Breast epithelium (tissue), 4 donors: Measurements from ENCODE around the gene COX7A2. TPM values are rescaled to one million over a fixed set of nuclear protein-coding genes. Genes with fewer than 3 reads are reported as not detected.
A peak's percentile ranks its signal among the peaks of the same experiment; 100 is the strongest.

Experiments
- DNase-seq, 2 donors: peaks; one replicate each; pipeline ENCODE4 v3.0.0-alpha.2; 2019; ENCODE audit warnings: low spot score in 2 of 2
- H3K27ac ChIP-seq, 2 donors: fragments of 200-600 bp; sonication (generic) in 1 of 2; one replicate each; pipeline ENCODE4 v1.5.1; 2016 to 2019; ENCODE audit warnings: mild to moderate bottlenecking in 1 of 2
- H3K27me3 ChIP-seq, 2 donors: fragments of 200-600 bp; sonication (generic) in 1 of 2; one replicate each; pipeline versions ENCODE4 v1.5.1 to v1.6.0; 2017 to 2019; ENCODE audit warnings: control low read depth in 1 of 2, mild to moderate bottlenecking in 1 of 2
- H3K36me3 ChIP-seq: fragments of 200-600 bp; one replicate; pipeline ENCODE4 v1.5.1; 2019
- H3K4me1 ChIP-seq, 2 donors: fragments of 200-600 bp; sonication (generic); one replicate each; pipeline ENCODE4 v1.5.1; 2016 to 2019; ENCODE audit warnings: control low read depth in 1 of 2
- H3K4me3 ChIP-seq, 3 donors: fragments of 200-600 bp; sonication (generic); 1 replicate in 2 of 3; 2 replicates in 1 of 3; pipeline ENCODE4 v1.5.1; 2016 to 2019; ENCODE audit warnings: mild to moderate bottlenecking in 3 of 3, moderate library complexity in 2 of 3
- H3K9me3 ChIP-seq, 2 donors: fragments of 200-600 bp; sonication (generic) in 1 of 2; one replicate each; pipeline ENCODE4 v1.5.1; 2016 to 2019; ENCODE audit warnings: control low read depth in 1 of 2
- CTCF ChIP-seq, 3 donors: fragments of 450-650 bp; IDR thresholded peaks; one replicate each; pipeline ENCODE4 v1.5.1; 2016 to 2017; ENCODE audit warnings: antibody characterized with exemption in 3 of 3, mild to moderate bottlenecking in 3 of 3, moderate library complexity in 3 of 3
- POLR2A ChIP-seq: fragments of 450-650 bp; IDR thresholded peaks from one replicate; pipeline ENCODE4 v1.6.1; 2016; ENCODE audit warnings: antibody characterized with exemption, mild to moderate bottlenecking, moderate library complexity
- POLR2AphosphoS5 ChIP-seq, 3 donors: sonication (generic); formaldehyde crosslinking; IDR thresholded peaks; one replicate each; pipeline ENCODE4 v1.6.1; 2017; ENCODE audit warnings: antibody characterized with exemption in 3 of 3
- intact Hi-C: fragments of 100-400 bp; cut with DNase I; formaldehyde crosslinking; loops from one replicate; pipeline ENCODE4 v1.15.1; 2023; ENCODE audit warnings: low total_unique reads
- total RNA-seq, 3 donors: library from RNA; depleted of rRNA; stranded (reverse); fragments of >200 nt; gene quantifications; one replicate each; pipeline ENCODE4 v1.1.0, GENCODE V29; 2016

Gene COX7A2
- total RNA-seq, 3 donors from 2014 or later, result 171 to 206 (median 204) TPM

GRCh38 chr6:75244063-75244584, 523 bp upstream of the COX7A2 start:
- Histone ChIP-seq H3K4me3 (peak overlapping the region; percentile 72 to 89 (median 83)), H3K4me1 (no peaks in the 10 kb centered on the region), H3K36me3 (peaks cover 3% of the 10 kb centered on the region), H3K27me3 (no peaks in the 10 kb centered on the region), H3K27ac (peak overlapping the region; percentile 95 to 96), H3K9me3 (no peaks in the 10 kb centered on the region)
- intact Hi-C loops, result no loop called here
- no peak for DNase-seq
- TF ChIP-seq CTCF (IDR thresholded peaks at IDR 0.05), result no peak
- TF ChIP-seq POLR2A, result no peak
- no peak for TF ChIP-seq POLR2AphosphoS5 (IDR thresholded peaks at IDR 0.05)

- no peak overlapping the region for H3K27ac ChIP-seq
- H3K27me3 ChIP-seq, result no peaks in the 10 kb centered on the region
- TF ChIP-seq CTCF (IDR thresholded peaks at IDR 0.05), result no peak
- TF ChIP-seq POLR2A, result no peak
- TF ChIP-seq POLR2AphosphoS5 (IDR thresholded peaks at IDR 0.05), result no peak
- no peaks in the 10 kb centered on the region for H3K4me1 ChIP-seq
- DNase-seq, result no peak
- no peak overlapping the region for H3K4me3 ChIP-seq
- no peaks in the 10 kb centered on the region for H3K9me3 ChIP-seq
- peaks cover 3% of the 10 kb centered on the region for H3K36me3 ChIP-seq
- intact Hi-C loops, result no loop called here
Measured at GRCh38 chr6:75236630-75237029, 7.0 kb downstream of the COX7A2 start.

- Histone ChIP-seq H3K27ac (no peak overlapping the region), H3K9me3 (no peaks in the 10 kb centered on the region), H3K4me1 (no peaks in the 10 kb centered on the region), H3K36me3 (no peaks in the 10 kb centered on the region), H3K4me3 (no peak overlapping the region), H3K27me3 (no peaks in the 10 kb centered on the region)
- intact Hi-C loops, result no loop called here
- TF ChIP-seq POLR2AphosphoS5 (IDR thresholded peaks at IDR 0.05) (no peak), POLR2A (no peak), CTCF (IDR thresholded peaks at IDR 0.05) (no peak)
- DNase-seq, result no peak
Measured at GRCh38 chr6:75235271-75235670, 8.3 kb downstream of the COX7A2 start.

- intact Hi-C loops, result no loop called here
- H3K4me1 ChIP-seq, result no peaks in the 10 kb centered on the region
- H3K9me3 ChIP-seq, result no peaks in the 10 kb centered on the region
- no peak for DNase-seq
- TF ChIP-seq POLR2A (no peak), POLR2AphosphoS5 (IDR thresholded peaks at IDR 0.05) (no peak), CTCF (IDR thresholded peaks at IDR 0.05) (no peak)
- H3K27me3 ChIP-seq, result no peaks in the 10 kb centered on the region
- H3K4me3 ChIP-seq, result no peak overlapping the region
- no peak overlapping the region for H3K27ac ChIP-seq
- no peaks in the 10 kb centered on the region for H3K36me3 ChIP-seq
Measured at GRCh38 chr6:75234126-75234865, 9.3 kb downstream of the COX7A2 start.

- H3K27me3 ChIP-seq, result no peaks in the 10 kb centered on the region
- no peaks in the 10 kb centered on the region for H3K36me3 ChIP-seq
- TF ChIP-seq POLR2A (no peak), CTCF (IDR thresholded peaks at IDR 0.05) (no peak), POLR2AphosphoS5 (IDR thresholded peaks at IDR 0.05) (no peak)
Measured at GRCh38 chr6:75233092-75233615, 10.4 kb downstream of the COX7A2 start.

More at GRCh38 chr6:75233092-75233615, 10.4 kb downstream of the COX7A2 start:
- H3K27ac ChIP-seq, result no peak overlapping the region
- H3K4me1 ChIP-seq, result no peaks in the 10 kb centered on the region
- intact Hi-C loops, result no loop called here
- DNase-seq, result no peak
- H3K9me3 ChIP-seq, result no peaks in the 10 kb centered on the region
- H3K4me3 ChIP-seq, result no peak overlapping the region
